Activated CD4-positive, alpha-beta memory T cell treated with anti-CD3 and anti-CD28 coated beads, Interleukin-2, amount 10 ng/mL, durations not matched to agents 7 days and 5 days (primary cell): ENCODE data around the gene GMCL2. TPM values are rescaled to one million over a fixed set of nuclear protein-coding genes. Genes with fewer than 3 reads are reported as not detected.
A peak's percentile ranks its signal among the peaks of the same experiment; 100 is the strongest.

Source experiments
- CTCF ChIA-PET: fragments of 350-600 bp; sonication (Branson Sonifier 250); formaldehyde crosslinking; loops from one replicate; lab custom pipeline; 2021; ENCODE audit warnings: antibody characterized with exemption, inconsistent platforms; lab: Charles Lee
- POLR2A ChIA-PET: fragments of 350-600 bp; sonication (Branson Sonifier 250); formaldehyde crosslinking; loops from one replicate; lab custom pipeline; 2021; ENCODE audit warnings: antibody characterized with exemption; lab: Charles Lee
- DNase-seq: peaks from one replicate; pipeline ENCODE4 v3.0.0-alpha.2; 2020
- H3K27ac Mint-ChIP-seq: one replicate; pipeline ENCODE4 v1.8.0; 2021; ENCODE audit warnings: mild to moderate bottlenecking, mixed read lengths
- H3K27me3 Mint-ChIP-seq: one replicate; pipeline ENCODE4 v1.8.0; 2021; ENCODE audit warnings: mixed read lengths
- H3K36me3 Mint-ChIP-seq: one replicate; pipeline ENCODE4 v1.8.0; 2021; ENCODE audit warnings: low read depth, mixed read lengths
- H3K4me1 Mint-ChIP-seq: one replicate; pipeline ENCODE4 v1.8.0; 2021; ENCODE audit warnings: mixed read lengths
- H3K4me3 Mint-ChIP-seq: one replicate; pipeline ENCODE4 v1.8.0; 2021; ENCODE audit warnings: mild to moderate bottlenecking, mixed read lengths
- H3K9me3 Mint-ChIP-seq: one replicate; pipeline ENCODE4 v1.8.0; 2021; ENCODE audit warnings: mixed read lengths
- total RNA-seq, 2 experiments: library from RNA; stranded (reverse); gene quantifications; one replicate each; pipeline ENCODE4 v1.2.3, GENCODE V29; 2021

Gene GMCL2
- total RNA-seq, 2 experiments from 2014 or later: not detected

GRCh38 chr5:178142642-178143041, 44.5 kb downstream of the GMCL2 start:
- ChIA-PET POLR2A (no interaction called here), CTCF (interaction anchor here (1.0 to 9.3 kb wide), 4 partner anchors 10 to 66 kb away, joined by 4 to 95 read pairs (median 24); partner anchors contain the start of gene NHP2)
- Mint-ChIP-seq H3K4me3 (no peak overlapping the region), H3K9me3 (no peaks in the 10 kb centered on the region), H3K27me3 (no peaks in the 10 kb centered on the region), H3K4me1 (peaks cover 8% of the 10 kb centered on the region), H3K36me3 (peaks cover 35% of the 10 kb centered on the region), H3K27ac (no peak overlapping the region)
- no peak for DNase-seq

- peaks cover 6% of the 10 kb centered on the region for H3K4me1 Mint-ChIP-seq
- peaks cover 28% of the 10 kb centered on the region for H3K36me3 Mint-ChIP-seq
- no peak for DNase-seq
- H3K9me3 Mint-ChIP-seq: no peaks in the 10 kb centered on the region
- H3K27me3 Mint-ChIP-seq: no peaks in the 10 kb centered on the region
- H3K4me3 Mint-ChIP-seq: no peak overlapping the region
- no peak overlapping the region for H3K27ac Mint-ChIP-seq
- CTCF ChIA-PET: interaction anchor here (1.1 to 9.3 kb wide), 3 partner anchors 8 to 65 kb away, joined by 3 to 95 read pairs (median 13); partner anchors contain the start of gene NHP2
- POLR2A ChIA-PET: no interaction called here
Observed at GRCh38 chr5:178141550-178141949, 45.6 kb downstream of the GMCL2 start.

GRCh38 chr5:178137991-178138390, 49.2 kb downstream of the GMCL2 start:
- Mint-ChIP-seq H3K9me3 (no peaks in the 10 kb centered on the region), H3K27ac (no peak overlapping the region), H3K27me3 (no peaks in the 10 kb centered on the region), H3K4me1 (peaks cover 5% of the 10 kb centered on the region), H3K4me3 (no peak overlapping the region), H3K36me3 (peaks cover 18% of the 10 kb centered on the region)
- POLR2A ChIA-PET: no interaction called here
- no peak for DNase-seq
- CTCF ChIA-PET: interaction anchor here (1.1 to 4.7 kb wide), 3 partner anchors 11 to 62 kb away, joined by 6 to 19 read pairs (median 7); no protein-coding TSS in a partner anchor

- Mint-ChIP-seq H3K27me3 (no peaks in the 10 kb centered on the region), H3K9me3 (no peaks in the 10 kb centered on the region), H3K36me3 (peaks cover 11% of the 10 kb centered on the region), H3K27ac (peak overlapping the region; percentile 6), H3K4me1 (peaks cover 9% of the 10 kb centered on the region), H3K4me3 (no peak overlapping the region)
- ChIA-PET POLR2A (interaction anchor here (0.7 kb wide), 1 partner anchor 18 kb away, joined by 3 read pairs; no protein-coding TSS in a partner anchor), CTCF (interaction anchor here (0.6 to 4.7 kb wide), 4 partner anchors 9 to 44 kb away, joined by 3 to 19 read pairs (median 6); no protein-coding TSS in a partner anchor)
- DNase-seq: no peak
Observed at GRCh38 chr5:178136990-178137389, 50.2 kb downstream of the GMCL2 start.

Other genes with a start within 250 kb of the GMCL2 start
- gene PROP1, start 191.1 kb downstream of the GMCL2 start, total RNA-seq: not detected
- 1 to 10 TPM; 4.3 to 4.4 TPM for gene N4BP3, start 73.8 kb downstream of the GMCL2 start, total RNA-seq
- gene RMND5B, start 56.4 kb downstream of the GMCL2 start, total RNA-seq: 10 to 100 TPM; 17.0 to 19.3 TPM
- gene NHP2, start 33.5 kb downstream of the GMCL2 start, total RNA-seq: 100 to 1,000 TPM; 101 to 106 TPM
- gene HNRNPAB, start 17.2 kb upstream of the GMCL2 start, total RNA-seq: 100 to 1,000 TPM; 177 to 186 TPM
- 100 to 1,000 TPM; 106 to 112 TPM for gene PHYKPL, start 45.4 kb upstream of the GMCL2 start, total RNA-seq